GM10266 (cell line): ENCODE data around the gene FNDC7.
"Not testable (repeated sequence)": the region's sequence is repeated elsewhere in the genome, so short reads cannot be mapped to it uniquely, and the experiment has no call there.

ENCODE experiments used
- DNase-seq: peaks from one replicate; pipeline ENCODE4 v3.0.0; 2012; ENCODE audit errors: extremely low spot score
- TF ChIP-seq, protein P1 (sequence below): IDR thresholded peaks from 2 replicates; pipeline ENCODE4 v1.5.1; 2012; ENCODE audit warnings: mild to moderate bottlenecking, low read depth; ENCODE audit not compliant: control insufficient read depth, insufficient read depth; ENCODE audit errors: missing control alignments

FNDC7 gene

DNA sequence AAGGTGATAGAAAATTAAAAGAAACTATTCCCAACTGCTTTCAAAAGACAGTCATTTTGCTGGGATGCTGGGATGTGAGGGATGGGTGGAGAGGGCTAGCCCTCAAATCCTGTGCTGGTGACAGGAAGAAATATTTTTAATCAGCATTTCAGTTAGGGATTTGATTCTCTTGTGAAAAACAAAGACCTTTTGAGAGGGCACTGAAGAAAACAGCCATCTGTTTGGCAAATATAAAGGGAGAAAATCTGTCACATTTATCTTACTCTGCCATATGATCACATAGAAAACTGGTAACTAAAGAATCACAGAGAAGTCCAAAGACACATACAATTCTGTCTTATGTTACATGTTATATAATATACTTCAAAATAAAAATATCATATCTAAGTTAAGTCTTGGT is 46.1 kb downstream of the FNDC7 start:
- no peak for DNase-seq
- TF ChIP-seq, protein P1, sequence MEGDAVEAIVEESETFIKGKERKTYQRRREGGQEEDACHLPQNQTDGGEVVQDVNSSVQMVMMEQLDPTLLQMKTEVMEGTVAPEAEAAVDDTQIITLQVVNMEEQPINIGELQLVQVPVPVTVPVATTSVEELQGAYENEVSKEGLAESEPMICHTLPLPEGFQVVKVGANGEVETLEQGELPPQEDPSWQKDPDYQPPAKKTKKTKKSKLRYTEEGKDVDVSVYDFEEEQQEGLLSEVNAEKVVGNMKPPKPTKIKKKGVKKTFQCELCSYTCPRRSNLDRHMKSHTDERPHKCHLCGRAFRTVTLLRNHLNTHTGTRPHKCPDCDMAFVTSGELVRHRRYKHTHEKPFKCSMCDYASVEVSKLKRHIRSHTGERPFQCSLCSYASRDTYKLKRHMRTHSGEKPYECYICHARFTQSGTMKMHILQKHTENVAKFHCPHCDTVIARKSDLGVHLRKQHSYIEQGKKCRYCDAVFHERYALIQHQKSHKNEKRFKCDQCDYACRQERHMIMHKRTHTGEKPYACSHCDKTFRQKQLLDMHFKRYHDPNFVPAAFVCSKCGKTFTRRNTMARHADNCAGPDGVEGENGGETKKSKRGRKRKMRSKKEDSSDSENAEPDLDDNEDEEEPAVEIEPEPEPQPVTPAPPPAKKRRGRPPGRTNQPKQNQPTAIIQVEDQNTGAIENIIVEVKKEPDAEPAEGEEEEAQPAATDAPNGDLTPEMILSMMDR: no peak

DNA sequence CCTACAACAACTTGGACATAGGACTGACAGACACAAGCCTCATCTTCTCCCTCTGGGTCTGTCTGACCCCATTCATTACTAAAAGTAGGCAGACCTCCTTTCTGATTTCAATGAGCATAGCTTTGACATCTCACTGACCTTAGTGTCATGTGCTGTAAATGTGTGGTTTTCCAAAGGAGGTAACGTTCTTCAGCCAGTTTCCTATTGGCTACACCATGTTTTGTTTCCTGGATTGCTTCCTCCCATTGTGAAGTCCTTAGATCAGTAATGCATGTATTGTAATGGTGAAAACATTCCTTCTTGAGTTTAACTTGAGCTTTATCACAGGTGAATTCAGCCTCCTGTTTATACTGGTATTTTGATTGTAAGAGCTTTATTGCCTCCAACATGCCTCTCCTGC is 54.4 kb downstream of the FNDC7 start:
- no peak for DNase-seq

DNA sequence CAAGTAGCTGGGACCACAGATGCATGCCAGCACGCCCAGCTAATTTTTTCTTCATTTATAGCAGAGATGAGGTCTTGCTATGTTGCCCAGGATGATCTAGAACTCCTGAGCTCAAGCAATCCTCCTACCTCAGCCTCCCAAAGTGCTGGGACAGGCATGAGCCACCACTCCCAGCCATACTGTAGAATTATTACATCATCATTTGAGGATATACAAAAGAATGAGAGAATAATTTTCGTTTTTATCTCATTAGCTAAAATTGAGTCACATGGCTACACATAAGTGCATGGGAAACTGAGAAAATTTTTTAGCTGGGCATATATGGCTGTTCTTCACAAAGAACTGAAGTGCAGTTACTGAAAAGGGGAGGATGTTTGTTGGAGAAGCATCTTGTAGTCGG is 55.0 kb downstream of the FNDC7 start:
- TF ChIP-seq, protein P1: no peak
- DNase-seq: no peak

More for the DNA sequence above, 54.4 kb downstream of the FNDC7 start:
- TF ChIP-seq, protein P1: no peak

DNA sequence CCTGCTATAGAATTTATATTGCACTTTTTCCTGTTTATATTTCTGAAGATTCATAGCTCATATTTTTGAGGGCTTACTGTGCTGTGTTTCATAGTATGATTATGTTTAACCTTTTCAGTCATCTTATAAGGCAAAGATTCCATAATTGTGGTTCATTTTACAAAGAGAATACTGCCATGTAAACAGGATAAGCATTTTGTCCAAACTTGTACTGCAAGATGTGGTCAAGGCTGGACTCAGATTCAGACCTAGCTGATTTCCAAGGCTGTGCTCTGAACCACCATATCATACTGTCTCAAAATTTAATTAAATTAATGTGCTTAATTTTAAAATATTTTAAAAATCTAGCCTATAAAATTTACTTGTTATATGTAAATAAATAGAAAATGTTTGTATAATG is 65.1 kb downstream of the FNDC7 start:
- DNase-seq: no peak
- TF ChIP-seq, protein P1: no peak

DNA sequence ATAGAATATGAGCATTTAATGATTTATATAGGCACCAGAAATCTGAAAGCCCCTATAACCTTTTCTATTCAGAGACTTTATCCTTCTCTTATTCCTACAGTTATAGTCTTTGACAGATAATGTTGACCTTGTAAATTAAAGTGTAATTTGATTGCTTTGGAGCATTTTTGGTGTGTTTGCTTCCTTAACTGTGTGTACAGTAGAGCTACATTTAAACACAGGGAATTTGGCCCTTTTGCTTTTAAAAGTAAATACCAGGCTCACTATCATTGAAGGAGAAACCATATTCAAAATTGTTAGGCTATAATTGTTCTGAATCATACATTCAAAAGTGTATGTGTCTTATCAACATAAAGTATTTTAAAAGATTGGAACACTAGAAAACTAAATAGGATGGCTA is 66.7 kb downstream of the FNDC7 start:
- no peak for DNase-seq
- TF ChIP-seq, protein P1: no peak

DNA sequence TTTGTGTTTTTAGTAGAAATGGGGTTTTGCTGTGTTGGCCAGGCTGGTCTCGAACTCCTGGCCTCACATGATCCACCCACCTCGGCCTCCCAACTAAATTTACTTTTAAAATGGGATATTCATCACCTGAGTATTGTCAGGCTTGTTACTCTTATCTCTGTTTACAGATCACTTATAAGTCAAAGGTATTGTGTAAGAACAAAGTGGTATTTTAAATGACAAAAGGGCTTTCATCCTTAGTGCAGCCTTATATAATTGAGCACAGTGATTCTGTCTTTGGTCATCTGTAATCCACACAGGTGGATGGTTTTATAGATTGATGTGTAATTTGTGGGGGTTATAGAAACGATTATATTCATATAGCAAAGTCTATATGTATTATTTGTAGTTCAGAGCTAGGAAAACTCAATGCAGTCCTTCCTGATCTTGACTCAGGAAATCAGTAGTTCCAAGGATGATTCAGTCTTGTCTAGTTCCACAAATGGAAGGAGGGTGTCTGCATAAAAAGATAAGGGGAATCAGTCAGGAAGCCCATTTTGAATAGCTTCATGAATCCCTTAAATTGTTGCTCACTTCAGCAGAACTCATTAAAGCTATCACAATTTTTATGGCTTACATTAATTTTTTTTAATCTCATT is 68.3 kb downstream of the FNDC7 start:
- DNase-seq: no peak
- TF ChIP-seq, protein P1: no peak

DNA sequence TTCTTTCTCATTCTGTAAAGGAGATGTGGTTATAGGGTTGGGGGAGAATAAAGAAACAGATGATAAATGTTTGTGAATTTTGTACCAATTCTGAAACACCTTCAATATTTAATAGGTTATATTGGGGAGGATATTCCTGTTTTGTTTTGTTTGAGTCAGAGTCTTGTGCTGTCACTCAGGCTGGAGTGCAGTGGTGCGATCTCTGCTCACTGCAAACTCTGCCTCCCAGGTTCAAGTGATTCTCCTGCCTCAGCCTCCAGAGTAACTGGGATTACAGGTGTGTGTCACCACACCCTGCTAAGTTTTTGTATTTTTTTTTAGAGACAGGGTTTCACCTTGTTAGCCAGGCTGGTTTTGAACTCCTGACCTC is 68.9 kb downstream of the FNDC7 start:
- DNase-seq: not testable (repeated sequence)

DNA sequence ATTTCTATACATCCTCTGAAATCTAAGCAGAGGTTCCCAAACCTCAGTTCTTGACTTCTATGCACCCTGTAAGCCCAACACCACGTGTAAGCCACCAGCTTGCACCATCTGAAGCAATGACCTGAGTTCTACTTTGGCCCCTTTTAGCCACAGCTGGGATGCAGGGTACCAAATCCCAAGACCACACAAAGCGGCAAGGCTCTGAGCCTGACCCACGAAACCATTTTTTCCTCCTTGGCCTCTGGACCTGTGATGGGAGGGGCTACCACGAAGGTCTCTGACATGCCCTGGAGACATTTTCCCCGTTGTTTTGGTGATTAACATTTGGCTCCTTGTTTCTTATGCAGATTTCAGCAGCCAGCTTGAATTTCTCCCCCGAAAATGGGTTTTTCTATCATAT is 72.6 kb downstream of the FNDC7 start:
- DNase-seq: no peak

More for the DNA sequence above, 72.6 kb downstream of the FNDC7 start:
- TF ChIP-seq, protein P1: no peak
